Liver (tissue), 9 donors: ENCODE measurements around the gene ZNF618. TPM values are rescaled to one million over a fixed set of nuclear protein-coding genes. Genes with fewer than 3 reads are reported as not detected.

Source experiments
- DNase-seq: peaks from one replicate; pipeline ENCODE4 v3.0.0-alpha.2; 2017; ENCODE audit warnings: low spot score
- H3K27ac ChIP-seq, 2 donors: one replicate each; pipeline ENCODE4 v1.7.0; 2013; ENCODE audit warnings: inconsistent platforms in 2 of 2, low read length in 2 of 2, control low read depth in 1 of 2, low read depth in 1 of 2, mild to moderate bottlenecking in 1 of 2
- H3K27me3 ChIP-seq, 4 donors: one replicate each; pipeline versions ENCODE4 v1.6.1 to v1.7.0; 2013; ENCODE audit warnings: low read length in 3 of 4, inconsistent platforms in 1 of 4, mild to moderate bottlenecking in 1 of 4, moderate library complexity in 1 of 4; ENCODE audit not compliant: control insufficient read depth in 4 of 4, insufficient read depth in 4 of 4
- H3K36me3 ChIP-seq, 4 donors: one replicate each; pipeline versions ENCODE4 v1.6.1 to v1.7.0; 2013; ENCODE audit warnings: low read length in 3 of 4, mild to moderate bottlenecking in 3 of 4, low read depth in 1 of 4, moderate library complexity in 1 of 4; ENCODE audit not compliant: control insufficient read depth in 4 of 4, insufficient read depth in 3 of 4
- H3K4me1 ChIP-seq, 4 donors: one replicate each; pipeline versions ENCODE4 v1.6.1 to v1.7.0; 2013; ENCODE audit warnings: low read length in 3 of 4, mild to moderate bottlenecking in 3 of 4, moderate library complexity in 1 of 4; ENCODE audit not compliant: control insufficient read depth in 4 of 4, insufficient read depth in 4 of 4
- H3K4me3 ChIP-seq, 3 donors: one replicate each; pipeline versions ENCODE4 v1.6.1 to v1.7.0; 2013; ENCODE audit warnings: low read length in 3 of 3, control low read depth in 1 of 3, low read depth in 1 of 3, mild to moderate bottlenecking in 1 of 3
- H3K9ac ChIP-seq, 2 donors: one replicate each; pipeline ENCODE4 v1.7.0; 2013; ENCODE audit warnings: low read length in 2 of 2, mild to moderate bottlenecking in 2 of 2, moderate library complexity in 2 of 2, control low read depth in 1 of 2, low read depth in 1 of 2
- H3K9me3 ChIP-seq, 4 donors: one replicate each; pipeline versions ENCODE4 v1.6.1 to v1.7.0; 2013; ENCODE audit warnings: low read length in 3 of 4; ENCODE audit not compliant: control insufficient read depth in 4 of 4
- ATF3 ChIP-seq: IDR thresholded peaks from 2 replicates; pipeline ENCODE4 v1.6.1; 2016; ENCODE audit warnings: antibody characterized with exemption
- EGR1 ChIP-seq, 2 donors: IDR thresholded peaks; 2 replicates each; pipeline ENCODE4 v1.6.1; 2016 to 2018; ENCODE audit warnings: antibody characterized with exemption in 2 of 2, low read depth in 2 of 2
- GABPA ChIP-seq, 2 donors: IDR thresholded peaks in 1 of 2; conservative IDR thresholded peaks in 1 of 2; 2 replicates each; pipeline ENCODE4 v1.6.1; 2016; ENCODE audit warnings: antibody characterized with exemption in 2 of 2, mild to moderate bottlenecking in 1 of 2, moderate library complexity in 1 of 2
- HNF4A ChIP-seq, 2 donors: conservative IDR thresholded peaks; 2 replicates each; pipeline ENCODE4 v1.6.1; 2016; ENCODE audit warnings: antibody characterized with exemption in 2 of 2, mild to moderate bottlenecking in 2 of 2
- HNF4G ChIP-seq: IDR thresholded peaks from 2 replicates; pipeline ENCODE4 v1.6.1; 2016; ENCODE audit warnings: antibody characterized with exemption
- JUND ChIP-seq, 2 donors: IDR thresholded peaks; 2 replicates each; pipeline ENCODE4 v1.6.1; 2016; ENCODE audit warnings: antibody characterized with exemption in 2 of 2
- NR2F2 ChIP-seq: IDR thresholded peaks from 2 replicates; pipeline ENCODE4 v1.6.1; 2016; ENCODE audit warnings: antibody characterized with exemption
- RAD21 ChIP-seq, 2 donors: IDR thresholded peaks; 2 replicates each; pipeline ENCODE4 v1.6.1; 2016; ENCODE audit warnings: antibody characterized with exemption in 2 of 2, mild to moderate bottlenecking in 2 of 2
- RXRA ChIP-seq, 2 donors: IDR thresholded peaks; 2 replicates each; pipeline ENCODE4 v1.6.1; 2017 to 2018; ENCODE audit warnings: antibody characterized with exemption in 2 of 2, mild to moderate bottlenecking in 1 of 2
- SP1 ChIP-seq: IDR thresholded peaks from 2 replicates; pipeline ENCODE4 v1.6.1; 2018; ENCODE audit warnings: antibody characterized with exemption, mild to moderate bottlenecking
- TAF1 ChIP-seq: conservative IDR thresholded peaks from 2 replicates; pipeline ENCODE4 v1.6.1; 2016; ENCODE audit warnings: antibody characterized with exemption, mild to moderate bottlenecking
- YY1 ChIP-seq: IDR thresholded peaks from 2 replicates; pipeline ENCODE4 v1.6.1; 2016; ENCODE audit warnings: antibody characterized with exemption, mild to moderate bottlenecking
- WGBS: extraction: QIAGEN DNeasy Blood & Tissue Kit; methylation state at CpG from one replicate; pipeline ENCODE4 v1.1.7; 2013; 5-methylcytosine and 5-hydroxymethylcytosine counted together
- polyA plus RNA-seq, 2 donors: library from polyadenylated mRNA; stranded (reverse) in 1 of 2; unstranded in 1 of 2; fragments of 200-250 nt in 1 of 2; fragments of >200 nt in 1 of 2; fragmentation: Nextera tagmentation in 1 of 2; extraction: Ambion mirVana in 1 of 2; gene quantifications; one replicate each; pipeline versions ENCODE4 v1.2.1 to v1.2.3, GENCODE V29; 2013 to 2015
- total RNA-seq, 2 donors: library from RNA; depleted of rRNA; stranded (reverse); fragments of >200 nt; gene quantifications; one replicate each; pipeline ENCODE4 v1.2.3, GENCODE V29; 2014
- TF ChIP-seq, protein P1 (sequence below): IDR thresholded peaks from 2 replicates; pipeline ENCODE4 v1.6.1; 2016; ENCODE audit warnings: antibody characterized with exemption
- TF ChIP-seq, protein P2 (sequence below): IDR thresholded peaks from 2 replicates; pipeline ENCODE4 v1.6.1; 2016; ENCODE audit warnings: antibody characterized with exemption
- donor health status: healthy.
- donor health status: healthy.
- donor health status: healthy.
- donor health status: healthy.
- donor health status: healthy.

ZNF618 gene
- total and polyA plus RNA-seq, 4 donors = 2.2 to 6.5 (median 3.7) TPM

- peaks cover 0 to 3% (median 0%) of the 10 kb centered on the region in 4 donors for H3K9me3 ChIP-seq
- no peak overlapping the region for H3K9ac ChIP-seq
- H3K27ac ChIP-seq = no peak overlapping the region
- H3K27me3 ChIP-seq = peaks cover 0 to 2% (median 0%) of the 10 kb centered on the region in 4 donors
- TF ChIP-seq NR2F2 (no peak), HNF4A (conservative IDR thresholded peaks at IDR 0.05) (no peak)
- peaks cover 9 to 29% (median 21%) of the 10 kb centered on the region in 4 donors for H3K4me1 ChIP-seq
- H3K4me3 ChIP-seq = no peak overlapping the region
- peaks cover 0 to 10% (median 4%) of the 10 kb centered on the region in 4 donors for H3K36me3 ChIP-seq
- WGBS = 82% methylated on average over 14 of the region's 14 CpGs
- DNase-seq = no peak
Observed at GRCh38 chr9:114096866-114097612, 220.9 kb downstream of the ZNF618 start.

DNA sequence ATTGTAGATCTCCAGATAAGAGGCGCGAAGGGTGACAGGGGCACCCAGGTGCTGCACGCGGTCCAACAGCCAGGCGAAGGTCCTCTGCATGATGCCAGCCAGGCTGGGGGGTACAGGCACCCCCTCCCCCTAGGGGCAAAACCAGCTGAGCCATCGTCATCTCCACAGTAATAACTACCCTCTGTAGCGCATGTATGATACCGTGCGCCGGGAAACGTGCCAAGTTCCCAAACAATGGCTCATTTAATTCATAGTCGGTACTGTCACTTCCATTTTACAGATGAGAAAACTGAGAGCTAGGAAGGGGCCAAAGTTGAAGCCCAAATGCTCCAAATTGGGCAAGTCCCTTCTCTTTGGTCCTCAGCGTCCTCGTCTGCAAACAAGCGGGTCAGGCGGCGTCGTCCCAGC lies 221.5 kb downstream of the ZNF618 start:
- H3K27ac ChIP-seq = no peak overlapping the region
- peaks cover 0 to 10% (median 4%) of the 10 kb centered on the region in 4 donors for H3K36me3 ChIP-seq
- peaks cover 0 to 2% (median 0%) of the 10 kb centered on the region in 4 donors for H3K27me3 ChIP-seq
- H3K9me3 ChIP-seq = peaks cover 0 to 4% (median 0%) of the 10 kb centered on the region in 4 donors
- TF ChIP-seq TAF1 = no peak
- no peak for TF ChIP-seq HNF4A (conservative IDR thresholded peaks at IDR 0.05)
- TF ChIP-seq, protein P1, sequence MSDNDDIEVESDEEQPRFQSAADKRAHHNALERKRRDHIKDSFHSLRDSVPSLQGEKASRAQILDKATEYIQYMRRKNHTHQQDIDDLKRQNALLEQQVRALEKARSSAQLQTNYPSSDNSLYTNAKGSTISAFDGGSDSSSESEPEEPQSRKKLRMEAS = no peak
- TF ChIP-seq YY1 = no peak
- no peak for TF ChIP-seq RXRA (IDR thresholded peaks at IDR 0.05)
- no peak for TF ChIP-seq SP1
- TF ChIP-seq ATF3 = no peak
- TF ChIP-seq GABPA (IDR thresholded peaks at IDR 0.05 in 1 of 2, conservative IDR thresholded peaks at IDR 0.05 in 1 of 2) = no peak
- TF ChIP-seq, protein P2, sequence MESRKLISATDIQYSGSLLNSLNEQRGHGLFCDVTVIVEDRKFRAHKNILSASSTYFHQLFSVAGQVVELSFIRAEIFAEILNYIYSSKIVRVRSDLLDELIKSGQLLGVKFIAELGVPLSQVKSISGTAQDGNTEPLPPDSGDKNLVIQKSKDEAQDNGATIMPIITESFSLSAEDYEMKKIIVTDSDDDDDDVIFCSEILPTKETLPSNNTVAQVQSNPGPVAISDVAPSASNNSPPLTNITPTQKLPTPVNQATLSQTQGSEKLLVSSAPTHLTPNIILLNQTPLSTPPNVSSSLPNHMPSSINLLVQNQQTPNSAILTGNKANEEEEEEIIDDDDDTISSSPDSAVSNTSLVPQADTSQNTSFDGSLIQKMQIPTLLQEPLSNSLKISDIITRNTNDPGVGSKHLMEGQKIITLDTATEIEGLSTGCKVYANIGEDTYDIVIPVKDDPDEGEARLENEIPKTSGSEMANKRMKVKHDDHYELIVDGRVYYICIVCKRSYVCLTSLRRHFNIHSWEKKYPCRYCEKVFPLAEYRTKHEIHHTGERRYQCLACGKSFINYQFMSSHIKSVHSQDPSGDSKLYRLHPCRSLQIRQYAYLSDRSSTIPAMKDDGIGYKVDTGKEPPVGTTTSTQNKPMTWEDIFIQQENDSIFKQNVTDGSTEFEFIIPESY = no peak
- TF ChIP-seq EGR1 (IDR thresholded peaks at IDR 0.05; ENCODE audit: low read depth in 2 of 2) = no peak
- TF ChIP-seq JUND (IDR thresholded peaks at IDR 0.05) = no peak
- TF ChIP-seq RAD21 (IDR thresholded peaks at IDR 0.05) = no peak
- no peak for TF ChIP-seq HNF4G
- H3K4me3 ChIP-seq = peak overlapping the region in 1 of 3 donors; percentile 59
- DNase-seq = no peak
- 58% methylated on average over 18 of the region's 18 CpGs for WGBS
- peaks cover 9 to 29% (median 21%) of the 10 kb centered on the region in 4 donors for H3K4me1 ChIP-seq
- no peak overlapping the region for H3K9ac ChIP-seq
